Measurements from ENCODE around the gene BCAP31.
A peak's percentile ranks its signal among the peaks of the same experiment; 100 is the strongest.
"Not testable (repeated sequence)": the region's sequence is repeated elsewhere in the genome, so short reads cannot be mapped to it uniquely, and the experiment has no call there.

Gene BCAP31

GRCh38 chrX:153696986-153697722, 27.0 kb downstream of the BCAP31 start:
- not testable (repeated sequence) for DNase-seq (ENCODE audit: extremely low spot score, insufficient read length, low read depth); FAIRE-seq

GRCh38 chrX:153696538-153696937, 27.6 kb downstream of the BCAP31 start:
- not testable (repeated sequence) for DNase-seq (ENCODE audit: extremely low spot score, insufficient read length, low read depth); FAIRE-seq

DNA sequence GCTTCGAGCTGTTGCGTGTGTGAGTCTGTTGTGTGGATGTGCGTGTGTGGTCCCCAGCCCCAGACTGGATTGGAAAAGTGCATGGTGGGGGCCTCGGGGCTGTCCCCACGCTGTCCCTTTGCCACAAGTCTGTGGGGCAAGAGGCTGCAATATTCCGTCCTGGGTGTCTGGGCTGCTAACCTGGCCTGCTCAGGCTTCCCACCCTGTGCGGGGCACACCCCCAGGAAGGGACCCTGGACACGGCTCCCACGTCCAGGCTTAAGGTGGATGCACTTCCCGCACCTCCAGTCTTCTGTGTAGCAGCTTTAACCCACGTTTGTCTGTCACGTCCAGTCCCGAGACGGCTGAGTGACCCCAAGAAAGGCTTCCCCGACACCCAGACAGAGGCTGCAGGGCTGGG, 28.1 kb downstream of the BCAP31 start:
- FAIRE-seq, result no peak
- DNase-seq (ENCODE audit: extremely low spot score, insufficient read length, low read depth), result no peak

DNA sequence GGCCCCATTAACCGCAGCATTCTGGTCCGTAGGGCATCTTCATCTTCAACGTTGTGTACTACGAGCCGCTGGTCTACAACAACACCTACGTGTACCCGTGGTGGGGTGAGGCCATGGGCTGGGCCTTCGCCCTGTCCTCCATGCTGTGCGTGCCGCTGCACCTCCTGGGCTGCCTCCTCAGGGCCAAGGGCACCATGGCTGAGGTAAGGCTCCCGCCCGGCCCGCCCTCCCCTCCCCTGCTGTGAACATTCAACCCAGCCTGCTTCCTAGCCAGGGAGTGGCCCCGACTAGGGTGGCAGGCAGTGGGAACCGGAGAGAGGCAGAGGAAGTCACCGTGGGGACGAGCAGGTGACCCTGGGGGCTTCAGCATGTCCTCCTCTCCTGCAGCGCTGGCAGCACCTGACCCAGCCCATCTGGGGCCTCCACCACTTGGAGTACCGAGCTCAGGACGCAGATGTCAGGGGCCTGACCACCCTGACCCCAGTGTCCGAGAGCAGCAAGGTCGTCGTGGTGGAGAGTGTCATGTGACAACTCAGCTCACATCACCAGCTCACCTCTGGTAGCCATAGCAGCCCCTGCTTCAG, 29.4 kb downstream of the BCAP31 start:
- FAIRE-seq (no peak), DNase-seq (ENCODE audit: extremely low spot score, insufficient read length, low read depth) (no peak)

DNA sequence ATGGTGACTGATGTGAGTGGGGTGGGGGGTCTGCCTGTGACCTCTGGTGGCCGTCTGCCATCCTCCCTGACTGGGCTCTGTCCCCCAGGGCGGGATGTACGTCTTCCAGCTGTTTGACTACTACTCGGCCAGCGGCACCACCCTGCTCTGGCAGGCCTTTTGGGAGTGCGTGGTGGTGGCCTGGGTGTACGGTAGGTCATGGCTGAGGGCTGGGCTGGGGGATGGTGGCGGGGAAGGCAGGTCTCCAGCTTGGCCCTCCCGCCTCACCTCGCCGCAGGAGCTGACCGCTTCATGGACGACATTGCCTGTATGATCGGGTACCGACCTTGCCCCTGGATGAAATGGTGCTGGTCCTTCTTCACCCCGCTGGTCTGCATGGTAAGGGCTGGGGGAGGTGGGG, 29.9 kb downstream of the BCAP31 start:
- not testable (repeated sequence) for FAIRE-seq

DNA sequence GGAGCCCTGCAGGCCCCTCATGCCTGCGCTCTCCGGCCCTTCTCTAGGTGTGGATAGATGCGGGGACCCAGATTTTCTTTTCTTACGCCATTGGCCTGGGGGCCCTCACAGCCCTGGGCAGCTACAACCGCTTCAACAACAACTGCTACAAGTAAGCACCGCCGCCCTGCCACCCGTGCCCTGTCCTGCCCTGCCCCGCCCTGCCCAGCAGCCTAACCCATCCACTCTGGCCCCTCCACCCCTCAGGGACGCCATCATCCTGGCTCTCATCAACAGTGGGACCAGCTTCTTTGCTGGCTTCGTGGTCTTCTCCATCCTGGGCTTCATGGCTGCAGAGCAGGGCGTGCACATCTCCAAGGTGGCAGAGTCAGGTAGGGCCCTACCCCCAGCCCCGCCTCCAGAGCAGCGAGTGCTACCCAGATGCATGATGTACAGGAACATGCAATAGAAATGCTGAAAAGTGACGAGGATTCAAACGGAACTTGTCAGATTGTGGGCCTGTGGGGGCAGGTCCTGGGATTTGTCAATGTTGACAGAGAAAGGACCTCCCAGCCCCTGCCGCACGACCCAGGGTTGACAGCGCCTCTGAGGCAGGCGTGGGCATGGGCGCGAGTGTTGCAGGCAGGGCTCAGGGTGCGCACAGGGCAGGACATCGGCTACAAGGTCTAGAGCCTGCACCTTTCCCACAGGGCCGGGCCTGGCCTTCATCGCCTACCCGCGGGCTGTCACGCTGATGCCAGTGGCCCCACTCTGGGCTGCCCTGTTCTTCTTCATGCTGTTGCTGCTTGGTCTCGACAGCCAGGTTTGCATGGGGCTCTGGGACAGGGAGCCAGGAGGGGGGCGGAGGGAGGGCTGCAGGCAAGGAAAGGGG, 30.7 kb downstream of the BCAP31 start:
- DNase-seq (ENCODE audit: extremely low spot score, insufficient read length, low read depth), result no peak
- FAIRE-seq, result no peak

More for the DNA sequence above, 29.9 kb downstream of the BCAP31 start:
- DNase-seq (ENCODE audit: extremely low spot score, insufficient read length, low read depth), result not testable (repeated sequence)

DNA sequence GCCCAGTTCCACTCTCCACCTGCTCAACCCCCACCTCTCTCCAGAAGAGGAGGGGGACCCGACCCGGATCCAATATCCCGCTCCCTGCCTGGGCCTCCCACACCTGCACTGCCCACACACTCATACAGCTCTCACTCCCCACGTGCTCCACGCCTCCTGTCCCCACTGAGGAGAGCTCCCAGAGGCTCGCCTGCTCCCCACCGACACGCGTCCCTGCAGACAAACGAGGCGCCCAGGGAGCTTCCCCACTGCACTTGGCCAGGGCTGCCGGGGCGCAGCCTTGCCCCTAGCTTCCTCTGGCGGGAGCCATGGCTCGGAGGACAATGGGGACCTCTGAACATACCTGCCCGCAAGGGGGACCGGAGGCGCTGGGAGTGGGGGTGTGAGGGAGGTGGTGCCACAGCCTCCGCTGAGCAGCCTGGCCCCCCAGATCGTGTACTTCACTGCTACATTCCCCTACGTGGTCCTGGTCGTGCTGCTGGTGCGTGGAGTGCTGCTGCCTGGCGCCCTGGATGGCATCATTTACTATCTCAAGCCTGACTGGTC, 31.5 kb downstream of the BCAP31 start:
- DNase-seq (ENCODE audit: extremely low spot score, insufficient read length, low read depth) (no peak), FAIRE-seq (no peak)

- FAIRE-seq (no peak), DNase-seq (ENCODE audit: extremely low spot score, insufficient read length, low read depth) (no peak)
These were observed 32.2 kb downstream of the BCAP31 start for GRCh38 chrX:153692003-153692402.

DNA sequence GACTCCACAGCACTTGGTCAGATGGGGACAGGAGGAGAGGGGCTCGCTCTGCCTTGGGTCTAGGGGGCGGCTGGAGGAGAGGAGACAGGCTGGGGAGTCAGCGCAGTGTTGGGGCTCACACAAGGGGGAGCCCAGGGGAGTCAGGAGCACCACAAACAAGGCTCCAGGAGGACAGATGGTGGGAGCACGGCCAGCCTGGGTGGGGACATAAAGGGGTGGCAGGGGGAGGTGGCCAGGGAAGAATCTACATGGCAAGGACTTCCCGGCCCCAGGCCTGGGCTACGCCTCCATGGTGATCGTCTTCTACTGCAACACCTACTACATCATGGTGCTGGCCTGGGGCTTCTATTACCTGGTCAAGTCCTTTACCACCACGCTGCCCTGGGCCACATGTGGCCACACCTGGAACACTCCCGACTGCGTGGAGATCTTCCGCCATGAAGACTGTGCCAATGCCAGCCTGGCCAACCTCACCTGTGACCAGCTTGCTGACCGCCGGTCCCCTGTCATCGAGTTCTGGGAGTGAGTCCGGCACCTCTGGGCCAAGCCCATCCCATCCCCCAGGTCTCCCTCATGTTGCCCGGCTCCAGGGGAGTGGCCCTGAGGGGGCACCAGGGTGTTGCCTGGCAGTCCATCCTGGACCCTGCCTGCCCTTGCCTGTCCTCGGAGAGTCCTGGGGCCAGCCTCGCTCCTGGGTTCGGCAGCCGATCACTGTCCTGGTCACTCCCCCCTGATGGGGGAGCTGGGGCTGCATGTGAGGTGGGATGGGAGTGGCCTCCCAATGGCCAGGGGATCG, 33.0 kb downstream of the BCAP31 start:
- not testable (repeated sequence) for DNase-seq (ENCODE audit: extremely low spot score, insufficient read length, low read depth); FAIRE-seq

DNA sequence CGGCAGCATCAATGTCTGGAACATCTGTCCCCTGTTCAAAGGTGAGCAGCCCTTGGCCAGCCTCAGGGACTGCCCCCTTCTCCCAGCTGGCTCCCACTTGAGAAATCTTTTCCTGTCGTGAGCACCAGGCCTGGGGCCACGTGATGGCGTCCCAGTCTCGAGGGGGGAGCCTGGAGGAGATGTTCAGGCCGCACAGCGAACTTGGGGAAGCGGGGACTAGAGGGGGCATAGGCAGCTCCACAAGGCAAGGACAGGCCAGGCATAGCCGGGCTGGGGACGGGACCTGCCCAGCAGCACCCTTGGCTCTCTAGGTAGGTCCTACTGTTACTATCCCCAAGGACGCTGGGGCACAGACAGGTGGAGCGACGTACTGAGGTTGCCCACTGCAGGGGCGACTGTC, 33.7 kb downstream of the BCAP31 start:
- no peak for FAIRE-seq

GRCh38 chrX:153689654-153690465, 34.3 kb downstream of the BCAP31 start:
- FAIRE-seq (no peak), DNase-seq (ENCODE audit: extremely low spot score, insufficient read length, low read depth) (no peak)

More for the DNA sequence above, 33.7 kb downstream of the BCAP31 start:
- no peak for DNase-seq (ENCODE audit: extremely low spot score, insufficient read length, low read depth)

DNA sequence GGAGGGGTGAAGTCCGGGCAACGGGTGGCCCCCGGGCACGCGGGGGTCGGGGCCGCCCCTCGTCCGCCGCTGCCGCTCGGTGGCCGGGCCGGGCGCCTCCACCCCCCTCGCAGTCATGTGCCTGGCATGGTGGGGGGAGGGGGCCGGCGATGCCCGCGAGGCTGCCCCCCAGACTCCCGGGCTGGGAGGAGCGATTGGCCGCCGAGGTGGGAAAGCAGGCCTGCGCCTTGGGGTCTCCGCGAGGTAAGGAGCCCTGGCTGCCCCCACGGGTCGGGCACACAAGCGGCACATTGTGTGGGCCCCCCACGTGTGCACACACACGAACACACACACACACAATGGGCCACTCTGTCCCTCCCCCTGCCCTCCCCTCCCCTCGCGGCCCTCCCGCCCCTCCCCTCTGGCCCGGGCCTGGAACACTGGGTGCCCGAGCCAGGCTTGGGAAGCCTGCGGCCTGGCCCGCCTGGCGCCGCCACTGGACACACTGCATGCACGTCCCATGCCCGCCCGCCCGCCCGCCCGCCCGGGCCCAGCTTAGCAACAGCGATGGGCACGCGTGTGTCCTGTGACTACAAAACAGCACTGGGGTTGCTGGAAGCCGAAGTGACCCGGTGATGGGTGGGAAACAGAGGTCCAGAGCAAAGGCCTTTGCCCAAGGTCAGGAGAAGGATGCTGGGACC, 35.1 kb downstream of the BCAP31 start:
- DNase-seq (ENCODE audit: extremely low spot score, insufficient read length, low read depth) (no peak), FAIRE-seq (no peak)

GRCh38 chrX:153688506-153688905, 35.7 kb downstream of the BCAP31 start:
- FAIRE-seq, result no peak
- DNase-seq (ENCODE audit: extremely low spot score, insufficient read length, low read depth), result no peak

DNA sequence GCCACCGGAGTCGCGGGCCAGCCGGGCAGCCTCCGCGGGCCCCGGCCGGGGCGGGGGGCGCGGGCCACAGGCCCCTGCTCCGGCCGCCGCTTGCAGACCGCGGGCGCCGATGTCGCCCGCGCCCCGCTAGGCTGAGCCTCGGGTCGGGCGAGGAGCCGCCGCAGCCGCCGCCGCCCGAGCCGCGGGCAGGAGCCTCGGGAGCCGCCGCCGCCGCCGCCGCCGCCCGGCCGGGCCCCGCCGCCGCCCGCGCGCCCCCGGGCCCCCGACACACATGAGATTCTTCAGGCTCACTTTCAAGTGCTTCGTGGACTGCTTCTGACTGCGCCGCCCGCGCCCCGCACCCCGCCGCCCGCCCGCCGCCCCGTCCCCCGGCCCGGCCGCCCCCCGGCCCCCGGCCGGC, 36.1 kb downstream of the BCAP31 start:
- DNase-seq (ENCODE audit: extremely low spot score, insufficient read length, low read depth), result no peak

DNA sequence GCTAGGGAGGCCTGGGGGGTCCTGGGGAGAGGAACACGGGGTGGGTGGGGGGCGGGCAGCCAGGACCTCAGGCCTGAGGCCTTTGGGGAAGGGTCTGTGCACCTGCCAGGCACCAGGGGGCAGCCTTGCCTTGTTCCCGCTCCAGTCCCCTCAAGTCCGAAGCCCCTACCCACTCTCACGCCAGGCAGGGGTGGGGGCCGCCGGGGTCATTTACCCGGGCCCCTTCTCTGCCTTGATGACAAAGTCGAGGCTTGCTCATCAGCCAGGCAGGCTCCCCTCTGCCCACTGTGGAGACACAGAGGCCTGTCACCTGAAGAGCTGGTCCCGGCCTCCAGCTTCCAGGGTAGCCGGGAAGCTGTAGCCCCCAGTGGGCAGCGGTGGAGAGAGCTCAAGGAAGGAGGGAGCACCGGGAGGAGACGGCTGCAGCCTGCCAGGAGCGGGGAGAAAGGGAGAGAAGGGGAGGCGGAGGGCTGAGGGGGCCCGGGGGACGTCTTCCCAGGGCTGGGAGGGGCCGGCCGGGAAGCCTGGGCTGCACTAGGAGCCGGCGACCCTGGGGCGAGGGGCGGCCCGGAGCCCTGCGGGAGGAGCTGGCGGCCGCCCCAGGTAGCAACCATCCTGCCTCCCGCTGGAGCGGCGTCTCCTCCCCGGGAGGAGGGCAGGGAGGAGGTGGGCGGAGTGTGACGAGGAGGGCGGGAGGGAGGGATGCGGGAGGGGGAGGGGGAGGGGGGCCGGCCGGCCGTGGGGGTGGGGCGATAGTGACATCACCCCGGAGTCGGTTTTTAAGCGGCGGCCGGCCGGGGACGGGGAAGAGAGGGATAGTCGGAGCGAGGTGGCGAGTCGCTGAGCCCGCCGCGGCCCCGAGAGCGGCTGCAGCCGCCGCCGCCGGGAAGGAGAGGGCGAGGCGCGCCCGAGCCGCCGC, 36.8 kb downstream of the BCAP31 start, which contains the start of gene SLC6A8:
TSS of gene SLC6A8 (plus strand) at position 806 of the 919 bp plus-strand sequence. CDS start 649 bp downstream, outside the sequence.
- FAIRE-seq (no peak), DNase-seq (ENCODE audit: extremely low spot score, insufficient read length, low read depth) (peak; percentile 15)

More for the DNA sequence above, 36.1 kb downstream of the BCAP31 start:
- FAIRE-seq, result no peak

GRCh38 chrX:153686711-153687110, 37.5 kb downstream of the BCAP31 start:
- FAIRE-seq (no peak), DNase-seq (ENCODE audit: extremely low spot score, insufficient read length, low read depth) (no peak)
